ENCODE measurements around the gene GSN.

Gene GSN

GRCh38 chr9:121242959-121243346 is 25.0 kb upstream of the GSN start:
- no peak for DNase-seq (ENCODE audit: low read depth in 1 of 2, low spot score in 1 of 2)

- DNase-seq (ENCODE audit: low read depth in 1 of 2, low spot score in 1 of 2): no peak
Observed at GRCh38 chr9:121246821-121247561, 21.0 kb upstream of the GSN start.

GRCh38 chr9:121249563-121249962 is 18.4 kb upstream of the GSN start:
- DNase-seq (ENCODE audit: low read depth in 1 of 2, low spot score in 1 of 2): no peak

GRCh38 chr9:121252104-121252851 is 15.7 kb upstream of the GSN start:
- no peak for DNase-seq (ENCODE audit: low read depth in 1 of 2, low spot score in 1 of 2)

- no peak for DNase-seq (ENCODE audit: low read depth in 1 of 2, low spot score in 1 of 2)
Observed at GRCh38 chr9:121253162-121253561, 14.8 kb upstream of the GSN start.

- no peak for DNase-seq (ENCODE audit: low read depth in 1 of 2, low spot score in 1 of 2)
Observed at GRCh38 chr9:121253821-121254501, 14.0 kb upstream of the GSN start.

- DNase-seq (ENCODE audit: low read depth in 1 of 2, low spot score in 1 of 2): no peak
Observed at GRCh38 chr9:121259498-121259897, 8.5 kb upstream of the GSN start.

- DNase-seq (ENCODE audit: low read depth in 1 of 2, low spot score in 1 of 2): no peak
Observed at GRCh38 chr9:121259935-121260334, 8.0 kb upstream of the GSN start.

GRCh38 chr9:121260457-121261106 is 7.4 kb upstream of the GSN start:
- no peak for DNase-seq (ENCODE audit: low read depth in 1 of 2, low spot score in 1 of 2)

GRCh38 chr9:121261107-121261460 is 6.9 kb upstream of the GSN start:
- no peak for DNase-seq (ENCODE audit: low read depth in 1 of 2, low spot score in 1 of 2)

GRCh38 chr9:121261755-121262154 is 6.2 kb upstream of the GSN start:
- DNase-seq (ENCODE audit: low read depth in 1 of 2, low spot score in 1 of 2): no peak

GRCh38 chr9:121262423-121262822 is 5.5 kb upstream of the GSN start:
- DNase-seq (ENCODE audit: low read depth in 1 of 2, low spot score in 1 of 2): no peak

GRCh38 chr9:121262953-121263352 is 5.0 kb upstream of the GSN start:
- no peak for DNase-seq (ENCODE audit: low read depth in 1 of 2, low spot score in 1 of 2)

- no peak for DNase-seq (ENCODE audit: low read depth in 1 of 2, low spot score in 1 of 2)
Observed at GRCh38 chr9:121266356-121266755, 1.6 kb upstream of the GSN start.

GRCh38 chr9:121266906-121267650 is 884 bp upstream of the GSN start:
- no peak for DNase-seq (ENCODE audit: low read depth in 1 of 2, low spot score in 1 of 2)

- no peak for DNase-seq (ENCODE audit: low read depth in 1 of 2, low spot score in 1 of 2)
Observed at GRCh38 chr9:121268598-121268850, 562 bp downstream of the GSN start.

- DNase-seq (ENCODE audit: low read depth in 1 of 2, low spot score in 1 of 2): no peak
Observed at GRCh38 chr9:121268851-121269641, 1.1 kb downstream of the GSN start.

GRCh38 chr9:121269642-121270254 is 1.8 kb downstream of the GSN start:
- no peak for DNase-seq (ENCODE audit: low read depth in 1 of 2, low spot score in 1 of 2)

GRCh38 chr9:121271368-121272341 is 3.7 kb downstream of the GSN start:
- no peak for DNase-seq (ENCODE audit: low read depth in 1 of 2, low spot score in 1 of 2)
